ENCODE data around the gene PTPRM.
"Not testable (repeated sequence)": the region's sequence is repeated elsewhere in the genome, so short reads cannot be mapped to it uniquely, and the experiment has no call there.

PTPRM gene

DNA sequence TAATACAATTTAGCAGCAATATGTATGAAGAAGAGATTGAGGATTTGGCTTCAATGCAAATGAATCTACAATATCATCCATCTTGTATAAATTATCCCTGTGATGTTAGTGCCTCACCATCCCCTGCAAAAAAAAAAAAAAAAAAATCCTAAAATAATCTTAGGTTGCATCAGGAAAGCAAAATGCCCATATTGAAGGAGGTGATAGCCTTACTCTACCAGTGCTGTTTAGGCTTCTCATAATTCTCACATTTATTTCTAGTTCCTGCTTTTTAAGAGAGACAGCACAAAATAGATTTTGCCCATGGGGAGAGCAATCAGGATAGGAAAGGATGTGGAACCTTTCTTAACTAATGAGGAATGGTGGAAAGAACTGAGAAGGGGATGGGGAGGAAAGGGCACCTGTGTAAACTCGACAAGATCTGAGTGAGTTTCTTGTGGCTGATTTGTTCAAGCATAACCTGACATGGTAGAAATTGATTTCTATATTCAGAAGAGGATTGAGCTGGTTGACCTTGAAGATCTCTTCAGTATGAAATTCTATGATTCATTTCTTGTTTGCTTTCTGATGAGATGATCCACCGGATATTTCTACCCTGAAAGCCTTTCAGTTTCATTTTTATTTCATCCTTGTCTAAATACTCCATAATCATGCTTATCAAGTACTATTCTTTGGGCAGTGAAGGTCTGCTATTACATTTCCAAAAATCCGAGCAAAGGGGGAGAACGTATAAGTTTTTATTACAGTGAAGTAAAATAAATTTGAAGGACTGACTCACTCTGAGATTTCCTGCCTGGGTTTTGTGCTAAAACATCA is 391.2 kb downstream of the PTPRM start:
- DNase-seq, result no peak

DNA sequence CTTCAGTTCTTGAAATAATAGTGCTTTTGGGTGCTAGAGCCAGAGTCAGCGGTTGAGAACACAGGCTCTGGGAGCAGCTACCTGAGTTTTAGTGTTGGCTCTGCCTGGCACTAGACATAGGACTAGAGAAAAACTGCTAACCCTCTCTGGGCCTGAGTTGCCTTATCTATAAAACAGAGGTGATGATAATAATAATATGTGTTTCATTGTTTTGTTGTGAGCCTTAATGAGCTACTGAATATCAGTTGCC is 391.7 kb downstream of the PTPRM start:
- no peak for DNase-seq

- not testable (repeated sequence) for DNase-seq
These were observed 399.6 kb downstream of the PTPRM start for GRCh38 chr18:7966682-7967081.

GRCh38 chr18:7974200-7974874 is 407.2 kb downstream of the PTPRM start:
- no peak for DNase-seq

- DNase-seq, result no peak
These were observed 410.8 kb downstream of the PTPRM start for GRCh38 chr18:7977897-7978296.

DNA sequence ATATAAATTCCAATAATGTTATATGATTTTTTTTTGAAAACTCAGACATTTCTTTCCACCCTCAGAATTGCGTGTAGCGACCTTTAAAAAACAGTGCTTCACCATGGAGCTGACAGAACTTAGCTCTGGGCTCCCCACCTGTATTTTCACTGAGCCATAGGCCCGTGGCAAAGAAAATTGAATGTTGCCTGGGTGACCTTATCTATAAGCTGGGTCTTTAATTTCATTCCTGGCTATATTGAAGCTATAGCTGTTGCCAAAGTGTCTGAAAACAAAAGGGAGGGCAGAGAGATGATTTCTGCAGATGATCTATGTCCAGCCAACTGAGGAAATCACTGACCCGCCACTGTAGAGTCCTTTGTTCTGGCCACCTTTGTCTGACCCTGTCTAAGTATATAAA is 411.7 kb downstream of the PTPRM start:
- no peak for DNase-seq

GRCh38 chr18:7979714-7980113 is 412.6 kb downstream of the PTPRM start:
- no peak for DNase-seq

DNA sequence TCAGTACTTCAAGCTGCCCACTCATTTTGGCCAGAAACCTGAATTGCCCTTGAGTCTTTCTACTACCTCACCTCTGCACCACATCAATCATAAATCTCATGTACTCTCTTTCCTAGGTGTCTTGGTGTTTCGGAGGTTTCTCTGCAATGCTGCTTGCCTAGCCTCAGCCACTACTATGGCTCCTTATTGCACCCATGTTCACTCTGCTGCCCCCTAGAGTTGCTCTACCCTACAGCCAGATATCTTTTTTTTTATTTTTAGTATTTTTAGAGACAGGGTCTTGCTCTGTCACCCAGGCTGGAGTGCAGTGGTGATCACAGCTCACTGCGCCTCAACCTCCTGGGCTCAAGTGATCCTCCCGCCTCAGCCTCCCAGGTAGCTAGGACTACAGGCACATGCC is 413.0 kb downstream of the PTPRM start:
- no peak for DNase-seq

DNA sequence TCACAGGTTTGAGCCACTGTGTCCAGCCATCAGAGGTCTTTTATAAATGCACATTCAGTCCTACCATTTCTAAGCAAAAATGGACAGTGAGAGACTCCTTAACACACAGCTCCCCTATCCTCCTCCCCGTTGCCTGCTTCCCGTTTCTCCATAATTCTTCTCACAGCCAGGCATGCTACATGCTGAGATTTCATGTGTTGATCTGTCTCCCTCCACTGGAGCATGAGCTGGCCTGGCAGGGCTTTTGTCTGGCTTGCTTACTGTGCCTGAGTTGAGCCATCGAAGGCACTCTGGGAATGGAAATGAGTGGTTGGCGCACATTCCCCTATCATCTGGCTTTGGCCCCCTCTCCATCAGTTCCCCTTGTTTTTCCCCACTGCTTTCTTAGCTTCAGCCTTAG is 413.5 kb downstream of the PTPRM start:
- DNase-seq, result no peak

DNA sequence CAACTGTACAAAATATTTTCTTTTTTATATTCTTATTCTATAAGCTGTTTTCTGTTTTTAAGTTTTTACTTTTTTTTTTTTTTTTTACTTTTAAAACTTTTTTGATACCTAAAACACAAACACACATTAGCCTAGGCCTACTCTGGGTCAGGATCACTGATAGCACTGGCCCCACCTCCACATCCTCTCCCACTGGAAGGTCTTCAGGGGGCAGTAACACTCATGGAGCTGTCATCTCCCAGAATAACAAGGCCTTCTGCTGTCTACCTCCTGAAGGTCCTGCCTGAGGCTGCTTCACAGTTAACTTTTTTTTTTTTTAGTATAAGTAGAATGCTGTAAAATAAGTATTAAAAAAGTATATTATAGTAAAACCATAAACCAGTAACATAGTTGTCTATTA is 415.1 kb downstream of the PTPRM start:
- DNase-seq, result no peak

DNA sequence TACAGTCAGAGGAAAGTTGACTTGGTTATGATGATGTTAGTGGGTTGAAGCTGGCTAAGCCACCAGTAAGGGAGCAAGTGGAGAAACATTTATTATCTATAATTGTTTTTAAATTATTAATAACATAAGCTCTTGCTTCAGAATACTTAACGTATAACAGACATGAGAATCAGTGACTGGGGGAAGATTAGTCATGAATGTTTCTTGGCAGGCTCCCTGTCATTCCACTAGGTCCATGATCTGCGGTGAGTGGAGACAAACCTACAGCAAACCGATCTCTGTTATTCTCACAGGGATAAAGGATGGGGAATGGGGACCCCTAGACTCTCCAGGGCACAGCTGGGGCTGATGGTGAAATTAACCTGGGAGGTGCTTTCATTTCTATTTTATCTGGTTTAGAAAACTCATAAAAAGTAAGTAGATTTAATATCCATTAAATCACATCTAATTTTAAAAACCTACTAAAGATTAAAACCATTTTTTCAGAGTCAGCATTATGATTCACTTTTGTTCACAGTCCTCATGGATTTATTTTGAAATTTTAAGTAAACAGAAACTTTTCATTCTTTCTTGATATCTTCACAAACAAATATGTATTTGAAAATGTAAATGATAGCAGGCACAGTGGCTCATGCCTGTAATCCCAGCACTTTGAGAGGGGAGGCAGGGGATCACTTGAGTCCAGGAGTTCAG is 420.3 kb downstream of the PTPRM start:
- DNase-seq, result no peak

GRCh38 chr18:7990670-7991069 is 423.6 kb downstream of the PTPRM start:
- DNase-seq, result no peak

DNA sequence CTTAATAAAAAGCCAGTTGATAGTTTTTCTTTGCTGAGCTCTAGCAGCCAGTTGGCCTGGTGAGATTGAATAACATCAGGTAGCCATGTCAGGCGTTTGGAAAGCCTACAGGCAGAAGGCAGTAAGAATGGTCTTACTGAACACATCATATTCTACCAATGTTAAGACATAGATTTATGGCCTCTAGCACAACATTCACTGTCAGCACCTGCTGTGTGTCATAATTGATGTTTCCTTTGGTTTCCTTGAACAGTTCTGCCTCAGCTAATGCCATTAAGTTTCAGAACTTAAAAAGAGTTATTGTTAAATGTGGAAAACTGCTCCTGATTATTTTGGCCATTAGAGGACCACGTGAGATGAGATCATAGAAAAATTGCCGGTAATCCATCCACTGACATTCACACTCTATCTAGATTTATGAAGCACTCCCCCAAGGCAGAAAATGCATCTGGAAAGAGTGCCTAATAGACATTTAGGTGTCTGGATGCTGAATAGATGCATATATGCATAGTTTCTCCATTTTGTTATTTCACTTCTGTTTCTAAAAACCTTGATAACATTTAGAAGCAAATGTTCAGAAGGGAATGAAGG is 434.7 kb downstream of the PTPRM start:
- no peak for DNase-seq

DNA sequence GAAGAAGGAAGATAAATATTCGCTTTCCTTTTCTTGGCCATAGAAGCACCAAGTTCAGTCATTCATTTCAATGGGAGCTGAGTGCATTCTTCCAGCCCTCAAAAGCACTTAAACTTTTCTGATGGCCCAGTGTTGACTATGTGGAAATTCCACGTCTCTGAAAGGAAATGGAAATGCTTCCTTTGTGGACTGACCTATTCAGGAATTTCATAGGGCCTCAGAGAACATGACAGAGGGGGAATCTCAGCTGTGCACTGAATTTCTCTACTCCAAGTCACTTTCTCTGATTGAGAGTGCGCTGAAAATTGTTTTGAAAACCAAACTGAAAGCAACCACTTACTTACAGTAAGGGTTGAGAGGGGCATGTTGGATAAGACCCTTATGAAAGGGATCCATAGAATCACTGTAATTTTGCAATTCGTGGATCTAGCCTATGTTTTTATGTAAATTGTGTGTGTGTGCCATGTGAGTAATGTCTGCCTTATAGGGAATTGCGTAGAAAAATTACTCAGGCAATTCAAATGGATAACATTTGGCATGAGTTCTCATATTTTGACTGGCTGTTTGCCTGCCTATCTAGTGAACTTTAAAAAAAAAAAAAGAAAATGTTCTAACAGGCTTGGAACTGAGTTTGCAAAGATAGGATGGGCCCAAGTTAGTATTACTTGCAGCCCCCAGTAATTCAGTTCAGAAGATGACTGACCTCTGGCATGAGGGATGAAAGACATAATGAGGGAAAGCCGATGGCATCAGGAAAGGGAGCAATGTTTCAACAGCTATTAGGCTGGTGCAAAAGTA is 437.0 kb downstream of the PTPRM start:
- no peak for DNase-seq

DNA sequence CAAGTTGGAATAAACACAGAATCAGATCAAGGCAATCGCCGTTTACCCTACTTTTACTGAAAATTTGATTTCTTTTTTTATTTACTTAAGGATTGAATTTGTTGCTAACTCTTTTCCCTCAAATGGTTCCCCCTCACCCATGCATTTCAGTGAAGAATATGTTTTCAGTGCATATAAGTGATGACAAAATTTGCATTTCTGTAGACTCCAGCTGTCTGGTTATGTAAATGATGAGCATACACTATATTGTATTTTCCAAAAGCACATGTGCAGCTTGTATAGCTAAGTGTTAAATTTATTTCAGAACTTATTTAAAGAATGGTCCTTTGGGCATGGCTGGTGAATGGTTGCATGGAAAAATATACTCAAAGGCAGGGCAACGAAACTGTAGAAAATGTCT is 437.7 kb downstream of the PTPRM start:
- no peak for DNase-seq

DNA sequence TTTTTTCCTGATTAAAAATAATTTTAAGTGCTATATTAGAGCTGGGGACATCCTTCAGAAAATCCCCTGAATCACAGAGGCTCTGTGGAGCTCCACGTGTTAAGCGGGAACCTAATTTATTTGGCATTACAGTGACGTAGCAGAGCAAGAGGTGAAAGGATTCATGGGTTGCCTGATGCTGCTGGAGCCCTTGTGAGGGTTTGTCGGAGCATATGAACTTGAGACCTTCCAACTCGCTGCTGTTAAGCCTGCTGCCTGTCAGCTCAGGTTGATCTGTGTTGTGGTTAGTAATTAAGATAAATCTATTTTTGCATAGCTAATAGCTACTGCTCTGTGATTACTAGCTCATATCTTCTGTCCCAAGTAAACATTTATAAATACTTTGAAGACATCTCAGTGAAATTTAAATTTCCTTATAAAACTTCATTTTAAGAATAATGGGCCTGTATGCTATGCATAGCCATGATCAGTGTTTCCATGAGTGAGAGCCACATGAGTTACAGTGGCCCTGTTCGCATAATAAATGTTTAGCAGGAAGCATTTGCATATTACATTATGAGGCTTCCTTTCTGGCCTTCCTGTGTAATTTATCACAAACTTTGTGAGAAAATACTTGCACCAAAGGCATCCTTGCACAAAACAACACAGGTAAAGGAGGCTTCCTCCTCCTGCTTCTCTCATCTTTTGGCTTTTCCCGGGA is 438.9 kb downstream of the PTPRM start:
- no peak for DNase-seq

DNA sequence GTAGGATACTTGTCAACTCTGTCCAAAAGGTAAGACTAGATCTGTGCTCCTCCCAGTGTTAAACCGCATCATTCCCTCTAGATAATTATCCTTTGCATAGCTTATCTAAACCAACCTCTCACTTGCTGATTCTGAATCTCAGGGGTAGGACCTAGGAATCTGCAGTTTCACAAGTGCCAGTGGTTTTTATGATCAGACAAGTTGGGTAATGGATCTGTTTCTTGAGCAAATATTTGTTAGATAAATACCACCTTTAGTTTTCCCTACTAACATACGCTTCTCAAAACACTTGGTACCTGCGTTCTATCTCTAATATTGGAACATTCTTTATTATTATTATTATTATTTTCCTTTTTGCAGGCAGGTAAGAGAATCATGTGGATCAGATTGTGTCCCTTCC is 439.9 kb downstream of the PTPRM start:
- no peak for DNase-seq

- DNase-seq, result no peak
These were observed 440.9 kb downstream of the PTPRM start for GRCh38 chr18:8008033-8008432.

- no peak for DNase-seq
These were observed 444.2 kb downstream of the PTPRM start for GRCh38 chr18:8011361-8011760.

DNA sequence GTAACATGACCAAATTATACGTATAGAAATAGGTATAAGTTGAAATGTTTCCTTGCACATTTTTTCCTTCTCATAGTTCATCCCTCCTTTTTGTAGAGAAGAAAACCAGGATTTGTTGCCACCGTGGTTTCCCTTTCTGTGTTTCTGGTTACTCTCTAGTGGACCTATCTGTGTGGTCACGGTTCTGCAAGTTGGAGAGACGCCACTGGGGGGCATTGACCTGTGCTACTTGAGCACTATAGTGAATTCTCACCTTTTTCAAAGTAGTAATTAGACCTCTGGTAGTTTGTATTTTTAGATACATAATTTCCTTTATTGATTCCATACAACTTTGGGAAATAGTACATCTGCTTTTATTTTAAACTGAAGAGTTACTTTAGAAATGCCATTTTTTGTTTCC is 444.8 kb downstream of the PTPRM start:
- no peak for DNase-seq

DNA sequence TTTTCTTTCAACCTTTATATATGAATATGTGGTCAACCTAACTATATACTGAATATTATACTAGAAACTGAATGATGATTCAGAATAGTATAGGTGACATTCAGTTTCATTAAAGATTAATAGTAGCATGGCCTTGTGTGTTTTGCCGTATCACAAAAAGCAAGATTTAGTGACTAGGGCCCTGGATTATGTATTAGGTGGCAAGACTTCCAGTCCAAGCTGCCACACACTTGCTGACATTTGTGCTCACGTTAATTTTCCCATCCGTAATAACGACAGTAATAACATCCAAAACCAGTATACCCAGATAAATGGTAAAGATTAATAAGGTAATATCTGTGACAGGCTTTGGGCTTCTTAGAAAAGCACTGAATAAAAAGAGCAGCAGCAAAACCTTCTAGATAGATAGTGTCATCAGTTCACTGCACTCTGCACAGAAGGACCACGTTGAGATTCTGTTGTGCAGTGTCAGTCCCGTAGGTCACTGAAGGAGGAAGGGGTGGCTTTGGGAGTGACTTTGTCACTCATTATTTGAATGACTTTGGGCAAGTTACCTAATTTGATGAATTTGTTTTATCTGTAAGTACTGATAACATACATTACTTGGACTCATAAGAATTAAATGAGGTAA is 451.7 kb downstream of the PTPRM start:
- no peak for DNase-seq

- no peak for DNase-seq
These were observed 452.5 kb downstream of the PTPRM start for GRCh38 chr18:8019600-8019999.
